Fibroblast of lung (primary cell): Measurements from ENCODE around the gene PHLDB1. TPM values are rescaled to one million over a fixed set of nuclear protein-coding genes. Genes with fewer than 3 reads are reported as not detected.

Experiments
- DNase-seq, 2 donors: peaks; one replicate each; pipeline versions ENCODE4 v3.0.0 to v3.0.0-alpha.2; 2010; ENCODE audit warnings: low read depth in 2 of 2
- H2AFZ ChIP-seq: 2 replicates; pipeline ENCODE4 v1.5.1; 2012; ENCODE audit warnings: low read length, control low read depth, inconsistent platforms
- H3K27ac ChIP-seq: 2 replicates; pipeline ENCODE4 v1.5.1; 2011; ENCODE audit warnings: low read length, control low read depth; ENCODE audit not compliant: insufficient read depth
- H3K27me3 ChIP-seq: 2 replicates; pipeline ENCODE4 v1.5.1; 2011; ENCODE audit warnings: mild to moderate bottlenecking, low read length; ENCODE audit not compliant: control insufficient read depth, insufficient read depth
- H3K36me3 ChIP-seq: 2 replicates; pipeline ENCODE4 v1.5.1; 2011; ENCODE audit warnings: low read length; ENCODE audit not compliant: control insufficient read depth, insufficient read depth
- H3K4me1 ChIP-seq: 2 replicates; pipeline ENCODE4 v1.5.1; 2011; ENCODE audit warnings: low read length; ENCODE audit not compliant: control insufficient read depth, insufficient read depth; ENCODE audit errors: extremely low read depth
- H3K4me2 ChIP-seq: 2 replicates; pipeline ENCODE4 v1.5.1; 2011; ENCODE audit warnings: low read length, control low read depth; ENCODE audit not compliant: insufficient read depth; ENCODE audit errors: extremely low read depth
- H3K4me3 ChIP-seq, 4 experiments: fragments of 200-600 bp in 1 of 4; sonication (generic) in 1 of 4; replicated peaks in 1 of 4; 2 replicates each; pipeline ENCODE4 v1.5.1; 2011 to 2016; ENCODE audit warnings: low read length in 4 of 4, low read depth in 3 of 4, mild to moderate bottlenecking in 3 of 4, control low read depth in 2 of 4, inconsistent platforms in 1 of 4, mixed read lengths in 1 of 4; ENCODE audit not compliant: insufficient read depth in 1 of 4; ENCODE audit errors: control extremely low read depth in 1 of 4
- H3K79me2 ChIP-seq: 2 replicates; pipeline ENCODE4 v1.5.1; 2012; ENCODE audit warnings: mild to moderate bottlenecking, low read length, inconsistent platforms; ENCODE audit not compliant: control insufficient read depth, insufficient read depth
- H3K9ac ChIP-seq: 2 replicates; pipeline ENCODE4 v1.5.1; 2011; ENCODE audit warnings: mild to moderate bottlenecking, low read length, control low read depth; ENCODE audit not compliant: insufficient read depth
- H3K9me3 ChIP-seq: 2 replicates; pipeline ENCODE4 v1.5.1; 2012; ENCODE audit warnings: low read depth, low read length; ENCODE audit not compliant: control insufficient read depth, insufficient read depth
- H4K20me1 ChIP-seq: 2 replicates; pipeline ENCODE4 v1.5.1; 2011; ENCODE audit warnings: low read length; ENCODE audit not compliant: control insufficient read depth, insufficient read depth; ENCODE audit errors: extremely low read depth
- CTCF ChIP-seq, 2 donors: IDR thresholded peaks in 1 of 2; conservative IDR thresholded peaks in 1 of 2; 1 replicate in 1 of 2; 2 replicates in 1 of 2; pipeline ENCODE4 v1.5.1; 2011 to 2012; ENCODE audit warnings: low read length in 2 of 2, control low read depth in 1 of 2, inconsistent platforms in 1 of 2, low read depth in 1 of 2, mild to moderate bottlenecking in 1 of 2
- EZH2 ChIP-seq: IDR thresholded peaks from 2 replicates; pipeline ENCODE4 v1.5.1; 2012; ENCODE audit warnings: low read length, control low read depth, mild to moderate bottlenecking; ENCODE audit errors: missing control alignments
- polyA plus RNA-seq, 2 donors: library from polyadenylated mRNA; depleted of rRNA in 1 of 2; stranded (reverse) in 1 of 2; unstranded in 1 of 2; fragments of >200 nt; gene quantifications; 2 replicates each; pipeline ENCODE4 v1.2.1, GENCODE V29; 2011 to 2012; ENCODE audit warnings: missing spikeins in 1 of 2
- total RNA-seq: library from RNA; depleted of rRNA; stranded (reverse); fragments of >200 nt; gene quantifications from 2 replicates; pipeline ENCODE4 v1.2.1, GENCODE V29; 2014

Gene PHLDB1
- total and polyA plus RNA-seq, 2 donors (not counting 1 experiment from before 2014, with no cell fraction given), result 51.4 to 59.0 TPM

DNA sequence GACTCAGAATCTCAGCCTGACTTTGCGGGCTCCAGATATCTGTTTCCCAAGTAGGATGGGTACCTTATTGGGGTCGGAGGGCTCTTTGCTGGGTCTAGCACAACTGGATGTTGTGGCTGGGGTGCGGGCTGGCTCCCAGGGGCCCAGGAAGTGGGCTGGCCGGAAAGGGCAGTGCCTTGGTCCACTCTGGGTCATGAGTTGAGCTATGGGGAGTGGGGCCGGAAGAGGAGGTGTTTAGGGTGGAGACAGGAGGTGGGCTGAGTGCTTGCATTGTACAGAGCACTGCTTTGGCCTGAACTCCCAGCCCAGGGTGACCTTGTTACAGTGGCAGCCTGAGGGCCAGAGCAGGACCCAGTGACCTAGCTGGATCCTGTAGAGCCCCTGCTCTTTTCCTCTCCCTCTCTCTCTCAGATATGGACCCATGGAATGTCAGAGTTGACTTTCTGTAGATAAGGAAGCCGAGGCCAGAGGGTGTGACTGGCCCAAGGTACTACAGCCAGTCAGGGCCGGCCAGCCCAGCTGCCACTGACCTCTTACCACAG is 13.2 kb downstream of the PHLDB1 start:
- Histone ChIP-seq H3K4me1 (peaks cover 54% of the 10 kb centered on the region), H3K27me3 (no peaks in the 10 kb centered on the region), H3K36me3 (peaks cover 17% of the 10 kb centered on the region), H3K27ac (peak overlapping the region; percentile 94), H2AFZ (no peak overlapping the region), H3K9me3 (no peaks in the 10 kb centered on the region), H3K79me2 (peaks cover 22% of the 10 kb centered on the region), H3K4me3 (peak overlapping the region; percentile 1 to 73 (median 46)), H3K9ac (peak overlapping the region; percentile 65), H3K4me2 (peak overlapping the region; percentile 73), H4K20me1 (no peaks in the 10 kb centered on the region)
- peak in 1 of 2 donors; percentile 15 for DNase-seq
- no peak for TF ChIP-seq EZH2
- no peak for TF ChIP-seq CTCF (conservative IDR thresholded peaks at IDR 0.05 in 1 of 2, IDR thresholded peaks at IDR 0.05 in 1 of 2; ENCODE audit: low read depth in 1 of 2, low read length in 2 of 2)

GRCh38 chr11:118621071-118621783 is 13.8 kb downstream of the PHLDB1 start:
- H3K4me2 ChIP-seq, result peak overlapping the region; percentile 80
- peak overlapping the region; percentile 94 for H3K27ac ChIP-seq
- peaks cover 54% of the 10 kb centered on the region for H3K4me1 ChIP-seq
- peak overlapping the region; percentile 57 to 73 (median 64) for H3K4me3 ChIP-seq
- no peaks in the 10 kb centered on the region for H3K27me3 ChIP-seq
- no peaks in the 10 kb centered on the region for H4K20me1 ChIP-seq
- H3K36me3 ChIP-seq, result peaks cover 19% of the 10 kb centered on the region
- H2AFZ ChIP-seq, result no peak overlapping the region
- peak; percentile 81 to 91 for DNase-seq
- peak overlapping the region; percentile 65 for H3K9ac ChIP-seq
- peaks cover 22% of the 10 kb centered on the region for H3K79me2 ChIP-seq
- no peak for TF ChIP-seq CTCF (conservative IDR thresholded peaks at IDR 0.05 in 1 of 2, IDR thresholded peaks at IDR 0.05 in 1 of 2; ENCODE audit: low read depth in 1 of 2, low read length in 2 of 2)
- no peak for TF ChIP-seq EZH2
- no peaks in the 10 kb centered on the region for H3K9me3 ChIP-seq

DNA sequence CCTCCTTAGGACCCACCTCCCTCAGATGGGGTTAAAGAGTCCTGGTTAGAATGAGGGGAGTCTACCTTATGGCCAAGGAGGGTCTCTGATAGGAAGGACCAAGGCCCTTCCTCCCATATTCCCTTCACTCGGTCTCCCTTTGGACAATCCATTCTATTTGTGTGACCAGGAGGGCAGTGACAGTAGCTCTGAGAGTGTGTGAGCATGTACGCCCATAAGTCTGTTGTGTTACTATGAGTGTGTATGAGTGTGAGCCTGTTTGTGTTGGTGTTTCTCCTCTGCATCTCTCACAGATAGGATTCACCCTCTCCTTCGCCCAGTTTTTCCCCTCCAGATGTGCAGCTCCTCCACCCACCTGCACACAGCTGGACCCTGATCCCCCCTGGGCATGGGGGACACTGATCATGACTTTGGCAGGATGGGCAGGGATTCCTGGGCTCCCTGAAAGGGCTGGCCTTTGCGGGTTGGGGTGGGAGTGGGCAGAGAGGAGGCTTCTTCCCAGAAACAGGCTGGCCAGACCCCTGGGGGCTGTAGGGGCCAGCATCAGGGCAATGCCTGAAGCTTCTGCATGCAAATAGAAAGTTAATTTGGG is 14.5 kb downstream of the PHLDB1 start:
- H2AFZ ChIP-seq, result no peak overlapping the region
- peak overlapping the region; percentile 65 for H3K9ac ChIP-seq
- peaks cover 51% of the 10 kb centered on the region for H3K4me1 ChIP-seq
- no peaks in the 10 kb centered on the region for H3K9me3 ChIP-seq
- peaks cover 22% of the 10 kb centered on the region for H3K79me2 ChIP-seq
- TF ChIP-seq EZH2 (no peak), CTCF (conservative IDR thresholded peaks at IDR 0.05 in 1 of 2, IDR thresholded peaks at IDR 0.05 in 1 of 2; ENCODE audit: low read depth in 1 of 2, low read length in 2 of 2) (no peak)
- H3K27ac ChIP-seq, result peak overlapping the region; percentile 94
- peaks cover 15% of the 10 kb centered on the region for H3K36me3 ChIP-seq
- DNase-seq, result no peak
- no peaks in the 10 kb centered on the region for H3K27me3 ChIP-seq
- H3K4me3 ChIP-seq, result peak overlapping the region; percentile 57 to 73 (median 64)
- peak overlapping the region; percentile 80 for H3K4me2 ChIP-seq
- H4K20me1 ChIP-seq, result no peaks in the 10 kb centered on the region
